Stimulated activated CD4-positive, alpha-beta T cell treated with anti-CD3 and anti-CD28 coated beads, Interleukin-15, amount 100 ng/mL, for 1 hour (primary cell): ENCODE results near the gene SOX10.
"Not testable (repeated sequence)": the region's sequence is repeated elsewhere in the genome, so short reads cannot be mapped to it uniquely, and the experiment has no call there.

Experiments used
- DNase-seq, 2 donors: peaks; one replicate each; pipeline ENCODE4 v3.0.0-alpha.2; 2020; ENCODE audit warnings: low read depth in 1 of 2, low spot score in 1 of 2

Gene SOX10

GRCh38 chr22:37986371-37986770, 2.0 kb upstream of the SOX10 start:
- no peak for DNase-seq

- no peak for DNase-seq
These were observed 1.5 kb upstream of the SOX10 start for GRCh38 chr22:37985751-37986281.

GRCh38 chr22:37985050-37985585, 763 bp upstream of the SOX10 start:
- no peak for DNase-seq

GRCh38 chr22:37982938-37983859, 1.2 kb downstream of the SOX10 start:
- no peak for DNase-seq

- no peak for DNase-seq
These were observed 2.1 kb downstream of the SOX10 start for GRCh38 chr22:37982151-37982785.

GRCh38 chr22:37981282-37982011, 2.9 kb downstream of the SOX10 start:
- DNase-seq = no peak

- no peak for DNase-seq
These were observed 4.6 kb downstream of the SOX10 start for GRCh38 chr22:37979782-37980181.

GRCh38 chr22:37976547-37976946, 7.8 kb downstream of the SOX10 start:
- DNase-seq = no peak

- DNase-seq = not testable (repeated sequence)
These were observed 8.3 kb downstream of the SOX10 start for GRCh38 chr22:37976022-37976421.

- DNase-seq = no peak
These were observed 9.2 kb downstream of the SOX10 start for GRCh38 chr22:37975153-37975552.

- no peak for DNase-seq
These were observed 10.8 kb downstream of the SOX10 start for GRCh38 chr22:37973271-37974170.

- no peak for DNase-seq
These were observed 11.8 kb downstream of the SOX10 start for GRCh38 chr22:37972527-37972926.

GRCh38 chr22:37971475-37972434, 12.6 kb downstream of the SOX10 start:
- DNase-seq = no peak

GRCh38 chr22:37970864-37971263, 13.5 kb downstream of the SOX10 start:
- no peak for DNase-seq

GRCh38 chr22:37968452-37969251, 15.7 kb downstream of the SOX10 start:
- DNase-seq = no peak

- DNase-seq = no peak
These were observed 16.5 kb downstream of the SOX10 start for GRCh38 chr22:37967637-37968451.

GRCh38 chr22:37967147-37967546, 17.2 kb downstream of the SOX10 start:
- DNase-seq = no peak
